HepG2 (cell line): ENCODE data around the gene DNAJB11. TPM values are rescaled to one million over a fixed set of nuclear protein-coding genes. Genes with fewer than 3 reads are reported as not detected.

Source experiments
- ASH2L ChIP-seq: fragments of 300-600, 200-600 bp; sonication (generic); IDR thresholded peaks from 2 replicates; pipeline ENCODE4 v1.7.0; 2017; ENCODE audit warnings: low read depth, mild to moderate bottlenecking, moderate library complexity, mixed read lengths, low read length; ENCODE audit not compliant: insufficient read length
- ATF4 ChIP-seq, 2 experiments: fragments of 450-650 bp in 1 of 2; sonication (generic) in 1 of 2; formaldehyde crosslinking; IDR thresholded peaks; 2 replicates each; pipeline versions ENCODE4 v1.5.0 to v1.8.0; 2020 to 2022; ENCODE audit warnings: mild to moderate bottlenecking in 1 of 2, missing genetic modification reagents in 1 of 2
- CEBPB ChIP-seq: IDR thresholded peaks from 2 replicates; pipeline ENCODE4 v1.6.1; 2011; ENCODE audit warnings: low read depth, low read length, improper control_type of control experiment, borderline replicate concordance
- ELF1 ChIP-seq: sonication (generic); formaldehyde crosslinking; IDR thresholded peaks from 2 replicates; pipeline ENCODE4 v1.4.0; 2020; ENCODE audit warnings: missing genetic modification reagents
- EP300 ChIP-seq, 3 experiments: sonication (generic) in 1 of 3; formaldehyde crosslinking in 1 of 3; IDR thresholded peaks; 2 replicates each; pipeline versions ENCODE4 v1.5.1 to v1.6.1; 2011 to 2020; ENCODE audit warnings: low read depth in 2 of 3, low read length in 2 of 3, borderline replicate concordance in 1 of 3, improper control_type of control experiment in 1 of 3, mild to moderate bottlenecking in 1 of 3, missing genetic modification reagents in 1 of 3, moderate library complexity in 1 of 3
- FOXP1 ChIP-seq, 2 experiments: fragments of 450-650 bp in 1 of 2; IDR thresholded peaks; 2 replicates each; pipeline ENCODE4 v1.6.1; 2017 to 2018; ENCODE audit warnings: antibody characterized with exemption in 1 of 2
- GTF2F1 ChIP-seq: fragments of 150-350 bp; IDR thresholded peaks from 2 replicates; pipeline ENCODE4 v1.6.1; 2014; ENCODE audit warnings: low read length
- HBP1 ChIP-seq: IDR thresholded peaks from 2 replicates; pipeline ENCODE4 v1.6.1; 2016; ENCODE audit warnings: low read depth, control low read depth
- KAT8 ChIP-seq: IDR thresholded peaks from 2 replicates; pipeline ENCODE4 v1.6.1; 2016; ENCODE audit warnings: missing genetic modification reagents, missing compliant biosample characterization
- MAX ChIP-seq: IDR thresholded peaks from 2 replicates; pipeline ENCODE4 v1.6.1; 2012; ENCODE audit warnings: inconsistent platforms
- NCOR1 ChIP-seq: fragments of 200-600 bp; sonication (generic); IDR thresholded peaks from 2 replicates; pipeline ENCODE4 v1.7.0; 2017; ENCODE audit warnings: antibody characterized with exemption, low read length, borderline replicate concordance
- PAXIP1 ChIP-seq: sonication (generic); formaldehyde crosslinking; conservative IDR thresholded peaks from 2 replicates; pipeline ENCODE4 v1.4.0; 2020; ENCODE audit warnings: mild to moderate bottlenecking, missing genetic modification reagents, moderate library complexity
- PTBP1 ChIP-seq: fragments of 200-400 bp; formaldehyde crosslinking; IDR thresholded peaks from 2 replicates; pipeline ENCODE4 v1.6.1; 2018; ENCODE audit warnings: low read length, low read depth; ENCODE audit not compliant: poor library complexity, severe bottlenecking
- RORA ChIP-seq: sonication (generic); formaldehyde crosslinking; IDR thresholded peaks from 2 replicates; pipeline ENCODE4 v1.5.0; 2020; ENCODE audit warnings: mild to moderate bottlenecking, missing genetic modification reagents, moderate library complexity
- SIN3A ChIP-seq: IDR thresholded peaks from 2 replicates; pipeline ENCODE4 v1.6.1; 2011; ENCODE audit warnings: low read depth, mild to moderate bottlenecking, control low read depth, low read length, borderline replicate concordance
- SNAPC2 ChIP-seq: sonication (generic); formaldehyde crosslinking; IDR thresholded peaks from 2 replicates; pipeline ENCODE4 v1.8.1; 2022; ENCODE audit warnings: mild to moderate bottlenecking, missing genetic modification reagents
- TCF7 ChIP-seq: sonication (generic); IDR thresholded peaks from 2 replicates; pipeline ENCODE4 v1.6.1; 2016; ENCODE audit warnings: antibody characterized with exemption, low read depth
- TGIF2 ChIP-seq: IDR thresholded peaks from 2 replicates; pipeline ENCODE4 v1.6.1; 2016; ENCODE audit warnings: control low read depth, missing compliant biosample characterization
- YEATS2 ChIP-seq: sonication (generic); formaldehyde crosslinking; IDR thresholded peaks from 2 replicates; pipeline ENCODE4 v1.4.0; 2020; ENCODE audit warnings: missing genetic modification reagents, borderline replicate concordance
- ZBTB20 ChIP-seq: sonication (generic); formaldehyde crosslinking; IDR thresholded peaks from 2 replicates; pipeline ENCODE4 v1.8.1; 2023; ENCODE audit warnings: missing genetic modification reagents, low read depth, mild to moderate bottlenecking, borderline replicate concordance
- ZFP36L1 ChIP-seq: sonication (generic); formaldehyde crosslinking; IDR thresholded peaks from 2 replicates; pipeline ENCODE4 v1.8.0; 2022; ENCODE audit warnings: mild to moderate bottlenecking, missing genetic modification reagents, moderate library complexity
- ZNF367 ChIP-seq: sonication (generic); formaldehyde crosslinking; IDR thresholded peaks from 2 replicates; pipeline ENCODE4 v1.4.0; 2020; ENCODE audit warnings: missing genetic modification reagents, borderline replicate concordance
- ZNF644 ChIP-seq: IDR thresholded peaks from 2 replicates; pipeline ENCODE4 v1.6.1; 2016; ENCODE audit warnings: low read depth
- ZZZ3 ChIP-seq: sonication (generic); formaldehyde crosslinking; IDR thresholded peaks from 2 replicates; pipeline ENCODE4 v1.4.0; 2020; ENCODE audit warnings: missing genetic modification reagents, mild to moderate bottlenecking, borderline replicate concordance
- polyA plus RNA-seq, 8 experiments: library from polyadenylated mRNA; depleted of rRNA in 3 of 8; stranded (reverse) in 7 of 8; unstranded in 1 of 8; fragments of >200 nt; fragmentation: Illumina TruSeq in 4 of 8; extraction: Trizol in 4 of 8; gene quantifications; 2 replicates each; pipeline versions ENCODE4 v1.2.1 to v1.2.3, GENCODE V29; 2011 to 2016; ENCODE audit warnings: low read depth in 4 of 8, missing spikeins in 1 of 8, mixed read lengths in 1 of 8; ENCODE audit not compliant: insufficient read depth in 1 of 8
- total RNA-seq, 5 experiments: library from RNA; depleted of rRNA; stranded (reverse); fragments of >200 nt; fragmentation: Illumina TruSeq; extraction: Trizol; gene quantifications; 2 replicates each; pipeline ENCODE4 v1.2.3, GENCODE V29; 2016; ENCODE audit warnings: low read depth in 1 of 5

The DNAJB11 gene
- total and polyA plus RNA-seq, 2 of the 13 experiments (the other 11 are each of a cell fraction or from before 2014, with no cell fraction given) = 41.0 to 132 TPM

GRCh38 chr3:186552408-186553031 lies 18.0 kb upstream of the DNAJB11 start (continued):
- TF ChIP-seq PAXIP1 (CRISPR knock-in tag) = peak; percentile 62
- peak; percentile 45; the same call in 1 of the 2 replicates for TF ChIP-seq KAT8 (CRISPR knock-in tag)
- TF ChIP-seq SIN3A = no peak
- no peak for TF ChIP-seq PTBP1
- TF ChIP-seq YEATS2 (CRISPR knock-in tag) = no peak
- no peak for TF ChIP-seq ZNF367 (CRISPR knock-in tag)
- no peak for TF ChIP-seq TGIF2
- TF ChIP-seq EP300 (IDR thresholded peaks at IDR 0.05; ENCODE audit: low read depth in 2 of 2, low read length in 2 of 2) = peak in 1 of 2 experiments; percentile 84; a peak in 2 of 4 replicates
- TF ChIP-seq EP300 (CRISPR knock-in tag; IDR thresholded peaks at IDR 0.05; ENCODE audit: borderline replicate concordance) = peak; percentile 21; the same call in 1 of the 2 replicates
- peak; percentile 76; the same call in 1 of the 2 replicates for TF ChIP-seq ZNF644
- no peak for TF ChIP-seq GTF2F1
- TF ChIP-seq ASH2L = peak; percentile 55
- no peak for TF ChIP-seq ZZZ3
- TF ChIP-seq CEBPB = peak; percentile 56; the same call in 1 of the 2 replicates
- TF ChIP-seq ZBTB20 = no peak
- TF ChIP-seq ATF4 (CRISPR knock-in tag; IDR thresholded peaks at IDR 0.05) = peak in 1 of 2 experiments; percentile 41; a peak in 2 of 4 replicates
- TF ChIP-seq ELF1 = 0 out of 2 replicates have a peak, but pooled peaks have one; percentile 55
- peak; percentile 17; the same call in 1 of the 2 replicates for TF ChIP-seq MAX
- no peak for TF ChIP-seq SNAPC2 (CRISPR knock-in tag)
- TF ChIP-seq FOXP1 (IDR thresholded peaks at IDR 0.05) = no peak
- peak; percentile 50; the same call in 1 of the 2 replicates for TF ChIP-seq FOXP1 (CRISPR knock-in tag; IDR thresholded peaks at IDR 0.05)
- TF ChIP-seq TCF7 = peak; percentile 52; the same call in 1 of the 2 replicates
- TF ChIP-seq RORA (CRISPR knock-in tag) = no peak
- TF ChIP-seq ZFP36L1 (CRISPR knock-in tag) = peak; percentile 31; the same call in 1 of the 2 replicates
- peak; percentile 83; the same call in 1 of the 2 replicates for TF ChIP-seq NCOR1
- TF ChIP-seq HBP1 (CRISPR knock-in tag) = no peak
